WTC11 (cell line): ENCODE results near the gene CASR. TPM values are rescaled to one million over a fixed set of nuclear protein-coding genes. Genes with fewer than 3 reads are reported as not detected.

Experiments used
- ATAC-seq: fragments of 200-7000 bp; cut with Tn5 transposase; 2 replicates; pipeline ENCODE4 v1.10.0; 2021; ENCODE audit warnings: mild to moderate bottlenecking, moderate library complexity
- CTCF ChIA-PET: fragments of 300-600 bp; sonication (Branson Sonifier 250); formaldehyde crosslinking; loops from one replicate; lab custom pipeline; 2021; ENCODE audit warnings: antibody characterized with exemption; lab: Charles Lee
- POLR2A ChIA-PET: fragments of 350-600 bp; sonication (Branson Sonifier 250); formaldehyde crosslinking; loops from one replicate; lab custom pipeline; 2021; ENCODE audit warnings: antibody characterized with exemption; lab: Charles Lee
- DNase-seq: peaks from one replicate; pipeline ENCODE4 v3.0.0; 2021; ENCODE audit warnings: low spot score
- H3K27ac Mint-ChIP-seq: 2 replicates; pipeline ENCODE4 v1.8.0; 2021; ENCODE audit warnings: mixed read lengths
- H3K27me3 Mint-ChIP-seq: 2 replicates; pipeline ENCODE4 v1.8.0; 2021; ENCODE audit warnings: low read depth, mild to moderate bottlenecking, moderate library complexity, mixed read lengths
- H3K36me3 Mint-ChIP-seq: 2 replicates; pipeline ENCODE4 v1.8.0; 2021; ENCODE audit warnings: mixed read lengths
- H3K4me1 Mint-ChIP-seq: 2 replicates; pipeline ENCODE4 v1.8.0; 2022; ENCODE audit warnings: mixed read lengths
- H3K4me3 Mint-ChIP-seq: 2 replicates; pipeline ENCODE4 v1.8.0; 2021; ENCODE audit warnings: mild to moderate bottlenecking, moderate library complexity, mixed read lengths
- H3K9me3 Mint-ChIP-seq: 2 replicates; pipeline ENCODE4 v1.8.0; 2021; ENCODE audit warnings: mixed read lengths
- ARID4B ChIP-seq: sonication (generic); formaldehyde crosslinking; IDR thresholded peaks from 2 replicates; pipeline ENCODE4 v1.8.0; 2023; ENCODE audit warnings: missing genetic modification reagents, mild to moderate bottlenecking, borderline replicate concordance
- ELF4 ChIP-seq: sonication (generic); formaldehyde crosslinking; IDR thresholded peaks from 2 replicates; pipeline ENCODE4 v1.8.1; 2022; ENCODE audit warnings: low read depth, mild to moderate bottlenecking, moderate library complexity, missing genetic modification reagents
- EMX1 ChIP-seq: fragments of 250-450 bp; sonication (Bioruptor Pico); IDR thresholded peaks from 2 replicates; pipeline ENCODE4 v1.8.0; 2021; ENCODE audit warnings: mild to moderate bottlenecking
- FOXJ3 ChIP-seq: sonication (generic); formaldehyde crosslinking; IDR thresholded peaks from 2 replicates; pipeline ENCODE4 v1.9.0; 2021; ENCODE audit warnings: missing genetic modification reagents, mild to moderate bottlenecking, borderline replicate concordance
- FOXK1 ChIP-seq: sonication (generic); formaldehyde crosslinking; IDR thresholded peaks from 2 replicates; pipeline ENCODE4 v1.8.0; 2022; ENCODE audit warnings: mild to moderate bottlenecking, moderate library complexity, missing genetic modification reagents
- GRHL2 ChIP-seq: fragments of 250-450 bp; sonication (Bioruptor Pico); IDR thresholded peaks from 2 replicates; pipeline ENCODE4 v1.8.0; 2022; ENCODE audit warnings: mild to moderate bottlenecking, moderate library complexity; ENCODE audit not compliant: insufficient replicate concordance, severe bottlenecking
- GTF2I ChIP-seq: fragments of 250-450 bp; sonication (Bioruptor Pico); conservative IDR thresholded peaks from 2 replicates; pipeline ENCODE4 v1.4.0; 2021; ENCODE audit warnings: mild to moderate bottlenecking
- KAT7 ChIP-seq: sonication (generic); formaldehyde crosslinking; IDR thresholded peaks from 2 replicates; pipeline ENCODE4 v1.8.1; 2023; ENCODE audit warnings: missing genetic modification reagents, mild to moderate bottlenecking, borderline replicate concordance
- NFE2L1 ChIP-seq: sonication (generic); formaldehyde crosslinking; IDR thresholded peaks from 2 replicates; pipeline ENCODE4 v1.8.1; 2023; ENCODE audit warnings: missing genetic modification reagents
- PREB ChIP-seq: sonication (generic); formaldehyde crosslinking; IDR thresholded peaks from 2 replicates; pipeline ENCODE4 v1.8.1; 2022; ENCODE audit warnings: mild to moderate bottlenecking, missing genetic modification reagents, moderate library complexity, borderline replicate concordance
- RELA ChIP-seq: sonication (generic); formaldehyde crosslinking; IDR thresholded peaks from 2 replicates; pipeline ENCODE4 v1.8.1; 2022; ENCODE audit warnings: missing genetic modification reagents, mild to moderate bottlenecking, borderline replicate concordance
- SMAD3 ChIP-seq: sonication (generic); formaldehyde crosslinking; IDR thresholded peaks from 2 replicates; pipeline ENCODE4 v1.8.0; 2022; ENCODE audit warnings: missing genetic modification reagents, mild to moderate bottlenecking, borderline replicate concordance
- SMAD4 ChIP-seq: sonication (generic); formaldehyde crosslinking; IDR thresholded peaks from 2 replicates; pipeline ENCODE4 v1.8.0; 2022; ENCODE audit warnings: mild to moderate bottlenecking, missing genetic modification reagents
- SP1 ChIP-seq: sonication (generic); formaldehyde crosslinking; conservative IDR thresholded peaks from 2 replicates; pipeline ENCODE4 v1.8.1; 2022; ENCODE audit warnings: missing genetic modification reagents
- TEAD4 ChIP-seq: sonication (generic); formaldehyde crosslinking; IDR thresholded peaks from 2 replicates; pipeline ENCODE4 v1.8.0; 2022; ENCODE audit warnings: mild to moderate bottlenecking, missing genetic modification reagents
- USF1 ChIP-seq: sonication (generic); formaldehyde crosslinking; IDR thresholded peaks from 2 replicates; pipeline ENCODE4 v1.8.0; 2022; ENCODE audit warnings: mild to moderate bottlenecking, missing genetic modification reagents
- ZNF121 ChIP-seq: sonication (generic); formaldehyde crosslinking; IDR thresholded peaks from 2 replicates; pipeline ENCODE4 v1.8.0; 2023; ENCODE audit warnings: missing genetic modification reagents
- ZNF232 ChIP-seq: sonication (generic); formaldehyde crosslinking; IDR thresholded peaks from 2 replicates; pipeline ENCODE4 v1.8.0; 2022; ENCODE audit warnings: mild to moderate bottlenecking, missing genetic modification reagents
- ZNF317 ChIP-seq: sonication (generic); formaldehyde crosslinking; IDR thresholded peaks from 2 replicates; pipeline ENCODE4 v1.8.1; 2023; ENCODE audit warnings: low read depth, mild to moderate bottlenecking, moderate library complexity, missing genetic modification reagents, borderline replicate concordance
- ZNF423 ChIP-seq: fragments of 250-450 bp; sonication (Bioruptor Pico); IDR thresholded peaks from 2 replicates; pipeline ENCODE4 v2.1.2; 2022; ENCODE audit warnings: mild to moderate bottlenecking, moderate library complexity
- ZNF512 ChIP-seq: sonication (generic); formaldehyde crosslinking; IDR thresholded peaks from 2 replicates; pipeline ENCODE4 v1.8.1; 2022; ENCODE audit warnings: missing genetic modification reagents, borderline replicate concordance
- ZNF532 ChIP-seq: fragments of 250-450 bp; sonication (Bioruptor Pico); IDR thresholded peaks from 2 replicates; pipeline ENCODE4 v1.9.0; 2021; ENCODE audit warnings: mild to moderate bottlenecking, borderline replicate concordance
- total RNA-seq: library from RNA; stranded (reverse); gene quantifications from 3 replicates; pipeline ENCODE4 v1.2.3, GENCODE V29; 2021

CASR gene
- total RNA-seq, 1 experiment from 2014 or later = 0.24 TPM

GRCh38 chr3:122265957-122266356 lies 82.5 kb downstream of the CASR start:
- ATAC-seq (no peak), DNase-seq (no peak)
- no peak overlapping the region for H3K27ac Mint-ChIP-seq
- ChIA-PET POLR2A (no interaction called here), CTCF (no interaction called here)
- H3K36me3 Mint-ChIP-seq = no peaks in the 10 kb centered on the region
- H3K9me3 Mint-ChIP-seq = peaks cover 1% of the 10 kb centered on the region; the same call in 1 of the 2 replicates
- no peaks in the 10 kb centered on the region for H3K27me3 Mint-ChIP-seq
- H3K4me3 Mint-ChIP-seq = no peak overlapping the region
- H3K4me1 Mint-ChIP-seq = peaks cover 8% of the 10 kb centered on the region
- TF ChIP-seq EMX1 (CRISPR knock-in tag) (no peak), PREB (no peak), TEAD4 (CRISPR knock-in tag) (no peak), KAT7 (CRISPR knock-in tag) (no peak), ZNF423 (no peak)

GRCh38 chr3:122268257-122269024 lies 85.0 kb downstream of the CASR start:
- DNase-seq = no peak
- TF ChIP-seq ZNF512 = no peak
- TF ChIP-seq GRHL2 = no peak
- TF ChIP-seq SMAD4 (CRISPR knock-in tag) = no peak
- no peak for TF ChIP-seq FOXJ3
- TF ChIP-seq ZNF121 = no peak
- no peak for TF ChIP-seq NFE2L1 (CRISPR knock-in tag)
- TF ChIP-seq SMAD3 = no peak
- TF ChIP-seq RELA (CRISPR knock-in tag) = no peak
- no peak for TF ChIP-seq USF1
- no peak for TF ChIP-seq GTF2I (CRISPR knock-in tag)
- TF ChIP-seq ELF4 = no peak
- TF ChIP-seq FOXK1 = no peak
- TF ChIP-seq ZNF317 (CRISPR knock-in tag) = no peak

GRCh38 chr3:122269045-122269444 lies 85.6 kb downstream of the CASR start:
- Mint-ChIP-seq H3K27ac (no peak overlapping the region), H3K4me3 (no peak overlapping the region), H3K27me3 (no peaks in the 10 kb centered on the region), H3K36me3 (no peaks in the 10 kb centered on the region), H3K9me3 (peaks cover 6% of the 10 kb centered on the region; the same call in 1 of the 2 replicates), H3K4me1 (0 out of 2 replicates have a peak, but pooled peaks cover 3% of the 10 kb centered on the region)
- POLR2A ChIA-PET = no interaction called here
- DNase-seq (no peak), ATAC-seq (no peak)
- CTCF ChIA-PET = no interaction called here
- TF ChIP-seq SP1 (no peak), ZNF232 (CRISPR knock-in tag) (no peak), FOXK1 (no peak), ZNF532 (CRISPR knock-in tag) (no peak), ARID4B (no peak)

More at GRCh38 chr3:122268257-122269024, 85.0 kb downstream of the CASR start:
- Mint-ChIP-seq H3K27ac (no peak overlapping the region), H3K4me1 (0 out of 2 replicates have a peak, but pooled peaks cover 3% of the 10 kb centered on the region), H3K4me3 (no peak overlapping the region), H3K27me3 (no peaks in the 10 kb centered on the region), H3K9me3 (peaks cover 6% of the 10 kb centered on the region; the same call in 1 of the 2 replicates), H3K36me3 (no peaks in the 10 kb centered on the region)
- no peak for ATAC-seq
- POLR2A ChIA-PET = no interaction called here
- CTCF ChIA-PET = no interaction called here
